GM04503 (cell line): ENCODE data around the gene HHAT.

Source experiments
- DNase-seq: peaks from one replicate; pipeline ENCODE4 v3.0.0-alpha.2; 2012; ENCODE audit warnings: low read depth

The HHAT gene

DNA sequence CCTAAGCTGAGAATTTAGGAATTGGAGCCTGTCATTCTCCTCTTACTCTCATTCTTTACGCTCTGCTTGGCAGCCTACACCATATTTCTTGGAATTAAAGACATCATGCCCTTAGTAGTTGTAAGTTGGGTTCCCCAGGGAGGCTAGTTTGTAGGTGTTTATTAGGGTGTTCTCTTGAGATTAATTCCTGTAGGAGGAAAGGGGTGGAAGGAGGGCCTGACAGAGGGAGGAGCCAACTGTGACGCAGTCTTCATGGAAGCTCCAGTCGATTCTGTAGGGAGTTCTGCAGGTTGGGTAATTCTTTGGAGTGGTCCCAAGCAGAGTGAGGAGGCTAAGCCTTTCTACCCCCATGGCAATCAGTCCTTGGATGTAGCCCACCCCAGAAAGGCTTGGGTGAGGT lies 111.4 kb downstream of the HHAT start:
- no peak for DNase-seq

DNA sequence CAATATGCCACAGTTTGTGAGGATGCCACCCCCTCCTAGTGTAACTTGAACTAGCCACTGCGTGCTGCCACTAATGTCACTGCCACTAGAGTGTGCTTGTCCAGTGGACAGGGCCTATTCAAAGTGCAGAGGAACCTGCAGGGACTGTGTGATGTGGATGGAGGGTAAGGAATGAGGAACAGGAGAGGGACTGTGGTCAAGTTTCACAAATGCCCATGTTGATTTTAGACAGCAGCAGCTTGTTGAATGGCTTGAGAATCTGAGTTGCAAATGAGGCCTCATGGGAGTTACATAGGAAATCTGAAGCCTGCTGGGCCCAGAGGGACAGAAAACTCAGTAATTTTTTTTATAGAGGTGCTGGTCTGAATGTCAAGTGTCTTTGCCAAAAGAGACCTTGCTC lies 112.3 kb downstream of the HHAT start:
- no peak for DNase-seq

DNA sequence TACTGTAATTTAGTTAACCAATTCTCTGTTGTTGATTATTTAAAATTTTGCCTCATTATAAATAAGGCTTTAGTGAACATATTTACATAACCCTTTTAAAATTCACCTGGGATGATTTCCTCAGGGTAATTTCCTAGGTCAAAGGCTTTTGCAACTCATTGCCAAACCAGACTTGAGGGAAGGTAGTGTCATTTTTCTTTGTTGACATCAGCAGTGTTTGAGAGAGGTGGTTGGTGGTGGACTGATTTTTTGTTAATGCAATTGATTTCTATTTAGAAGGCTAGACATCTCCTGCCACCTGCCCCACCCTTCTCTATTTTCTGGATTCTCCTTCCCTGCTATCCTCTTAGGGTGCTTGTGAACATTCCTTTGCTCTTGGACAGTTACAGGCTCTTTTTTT lies 116.8 kb downstream of the HHAT start:
- DNase-seq: no peak

DNA sequence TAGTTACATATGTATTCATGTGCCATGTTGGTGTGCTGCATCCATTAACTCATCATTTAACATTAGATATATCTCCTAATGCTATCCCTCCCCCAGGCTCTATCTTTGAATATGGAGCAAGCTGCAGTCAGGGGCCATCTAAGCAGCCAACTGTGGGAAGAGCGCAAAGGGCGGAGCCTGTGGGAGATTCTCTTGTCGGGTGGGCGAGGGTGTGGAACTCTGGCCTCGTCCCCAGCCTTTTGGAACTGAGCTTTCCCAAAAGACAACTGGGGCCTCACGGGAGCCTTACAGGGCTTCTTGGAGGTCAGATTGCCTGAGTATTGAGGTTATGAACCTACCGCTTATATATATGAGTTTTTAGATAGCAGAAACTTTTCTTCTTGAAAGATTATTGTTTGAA lies 117.2 kb downstream of the HHAT start:
- DNase-seq: no peak

DNA sequence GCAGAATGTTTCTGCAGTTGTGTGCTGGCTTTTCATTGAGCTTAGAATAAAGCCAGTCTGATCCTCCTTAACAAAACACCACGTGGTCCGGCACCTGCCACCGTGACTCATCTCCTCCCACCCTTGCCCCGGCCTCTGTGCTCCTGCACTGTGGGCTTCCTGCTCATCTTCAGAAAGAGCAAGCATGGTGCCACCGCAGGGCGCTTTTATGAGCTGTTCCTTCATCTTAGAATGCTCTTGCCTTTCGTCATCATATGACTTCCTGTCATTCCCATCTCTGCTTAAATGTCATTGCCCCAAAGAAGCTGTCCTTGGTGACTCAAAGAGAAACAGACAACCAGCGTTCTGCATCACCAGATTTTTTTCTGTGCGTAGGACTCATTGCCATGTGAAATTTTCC lies 117.8 kb downstream of the HHAT start:
- no peak for DNase-seq

DNA sequence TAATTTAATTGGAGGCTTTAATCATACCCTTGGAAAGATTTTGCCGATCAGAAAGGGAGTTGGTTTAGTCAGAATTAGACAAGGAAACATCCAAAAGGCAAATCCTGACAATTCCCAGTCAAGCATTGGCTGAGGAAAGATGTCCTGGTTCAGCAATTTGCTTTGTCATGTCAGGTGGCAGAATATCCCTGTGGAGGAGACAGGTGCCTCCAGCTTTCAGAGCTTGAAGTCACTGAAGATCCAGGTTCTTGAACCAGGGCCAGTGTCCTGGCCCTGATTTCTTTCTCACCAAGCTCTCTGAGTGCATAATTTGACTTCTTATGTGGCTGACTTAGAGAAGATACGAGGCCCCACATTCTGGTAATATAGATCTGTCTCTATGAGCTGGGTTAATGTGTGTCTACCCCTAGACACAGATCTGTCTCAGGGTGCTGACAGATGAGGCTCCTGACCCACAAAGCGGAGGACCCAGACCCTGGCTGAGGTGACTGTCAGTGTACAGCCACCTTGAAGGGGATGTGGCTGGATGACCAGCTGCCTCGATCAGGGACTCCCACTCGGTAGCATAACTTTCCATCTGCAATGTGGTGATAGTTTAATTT lies 118.9 kb downstream of the HHAT start:
- no peak for DNase-seq

DNA sequence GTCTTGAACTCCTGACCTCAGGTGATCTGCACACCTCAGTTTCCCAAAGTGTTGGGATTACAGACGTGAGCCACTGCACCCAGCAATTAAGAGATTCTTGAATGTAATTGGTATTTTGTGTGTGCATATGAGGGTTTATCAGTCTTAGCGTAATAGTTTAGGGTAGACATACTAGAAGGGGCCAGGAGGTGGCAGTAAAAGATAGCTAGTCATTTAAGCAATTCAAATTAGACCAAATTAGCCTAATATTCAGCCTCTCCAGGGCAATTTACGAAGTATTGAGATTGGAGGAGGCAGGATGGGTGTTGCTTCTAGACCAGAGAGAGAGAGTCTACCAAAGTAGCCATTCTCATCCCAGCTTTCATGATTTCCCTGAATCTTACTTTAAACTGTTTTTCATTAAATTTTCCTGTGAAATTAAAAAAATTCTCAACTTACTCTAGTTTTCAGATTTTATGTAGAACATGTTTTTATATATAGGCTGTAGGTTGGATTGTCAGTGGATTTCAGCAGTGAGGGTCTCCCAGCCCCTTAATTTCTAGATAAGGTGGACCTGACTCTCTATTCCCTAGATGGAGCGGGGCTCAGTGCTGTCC lies 119.7 kb downstream of the HHAT start:
- DNase-seq: no peak

DNA sequence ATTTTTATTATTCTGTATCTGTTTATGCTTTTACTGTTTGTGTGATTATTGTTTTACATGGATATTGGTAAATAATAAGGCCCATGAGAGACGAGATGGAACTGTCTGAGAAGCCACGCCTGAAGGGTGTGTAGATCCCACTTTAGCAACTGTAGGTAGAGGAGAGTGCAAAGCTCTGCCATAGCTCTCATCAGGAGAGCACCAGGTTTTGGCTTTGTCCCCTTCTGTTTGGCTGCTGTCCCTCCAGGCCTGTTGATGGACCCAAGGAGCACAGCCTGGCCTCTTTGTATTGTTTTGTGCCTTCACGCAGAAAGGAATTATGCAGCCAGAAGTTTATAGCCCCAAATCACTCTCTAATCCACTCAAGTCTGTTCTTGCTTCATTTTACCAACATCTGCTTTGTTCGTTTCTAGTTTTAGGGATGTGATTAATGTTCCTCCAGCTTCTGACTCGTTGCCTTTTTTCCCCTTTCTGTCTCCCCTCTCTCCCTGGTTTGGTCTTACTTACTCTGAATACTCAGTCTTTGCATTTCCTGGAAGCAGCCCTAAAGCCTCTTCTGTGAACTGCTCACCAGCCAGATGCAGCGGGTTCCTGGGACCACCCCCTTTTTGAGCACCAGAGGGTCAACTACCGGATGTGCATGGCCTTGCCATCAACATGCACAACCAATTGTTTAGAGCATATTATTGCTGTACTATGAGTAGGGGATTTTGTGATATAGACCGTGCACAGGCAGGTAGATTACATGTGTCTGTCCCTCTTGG lies 127.3 kb downstream of the HHAT start:
- no peak for DNase-seq

DNA sequence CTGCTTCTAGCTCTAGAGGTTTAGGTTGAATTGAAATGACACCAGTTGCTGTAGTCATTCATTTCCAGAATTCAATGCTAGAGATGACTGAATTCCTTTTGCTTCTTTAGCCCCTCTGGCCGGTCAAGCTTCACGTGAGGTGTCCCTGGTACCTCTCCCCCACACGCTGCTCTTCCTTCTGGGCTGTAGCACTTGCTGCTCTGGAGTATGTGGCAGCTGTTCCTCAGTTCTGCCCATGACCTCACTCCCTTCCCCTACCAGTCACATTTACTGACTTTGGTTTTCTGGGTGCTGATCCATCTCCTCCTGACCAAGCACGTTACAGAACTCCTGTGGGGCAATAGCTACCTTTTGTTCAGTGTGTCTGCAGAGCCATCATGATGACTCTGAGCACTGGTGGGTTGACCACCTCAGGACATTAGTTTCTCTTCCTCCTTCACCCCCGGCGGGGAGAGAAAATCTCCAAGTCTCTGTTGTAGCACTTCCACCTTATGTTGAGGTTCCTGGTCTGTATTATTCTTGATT lies 128.1 kb downstream of the HHAT start:
- DNase-seq: no peak

DNA sequence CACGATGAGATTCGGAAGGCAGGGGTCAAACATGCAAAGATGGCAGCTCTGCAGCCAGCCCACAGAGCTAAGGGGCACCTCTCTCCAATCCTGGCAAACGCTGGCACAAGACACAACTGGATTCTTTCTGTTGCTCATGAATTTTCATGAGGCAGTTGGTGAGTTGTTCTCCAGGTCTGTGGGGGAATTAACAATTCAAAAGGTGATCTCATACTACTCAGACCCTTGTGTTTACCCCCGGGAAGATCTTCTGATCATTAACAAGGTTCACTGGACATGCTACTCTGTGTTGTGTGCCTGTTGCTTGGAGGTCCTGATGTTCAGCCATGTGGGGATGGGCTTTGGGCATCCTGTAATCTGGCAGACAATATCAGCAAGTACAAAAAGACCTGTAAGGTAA lies 128.9 kb downstream of the HHAT start:
- no peak for DNase-seq

DNA sequence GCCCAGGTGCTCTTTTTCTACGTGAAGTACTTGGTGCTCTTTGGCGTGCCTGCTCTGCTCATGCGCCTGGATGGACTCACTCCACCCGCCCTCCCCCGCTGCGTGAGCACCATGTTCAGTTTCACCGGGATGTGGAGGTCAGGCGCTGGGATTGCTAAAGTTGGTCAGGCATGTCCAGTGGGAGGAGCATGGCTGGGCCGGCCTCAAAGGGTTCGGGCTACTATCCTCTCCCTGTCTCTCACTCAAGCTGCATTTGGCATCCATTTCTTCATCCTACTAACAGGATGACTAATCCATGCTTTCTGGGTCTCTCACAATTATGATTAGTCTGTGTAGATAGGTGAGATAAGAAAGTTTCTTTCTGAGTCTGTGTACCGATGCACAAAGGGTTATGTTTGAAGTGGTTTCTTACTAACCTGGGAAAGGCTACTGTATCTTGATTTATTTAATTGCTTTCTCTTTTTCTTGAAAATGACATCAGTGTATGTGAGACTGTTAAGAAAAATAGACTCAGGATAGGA lies 135.9 kb downstream of the HHAT start:
- DNase-seq: no peak

DNA sequence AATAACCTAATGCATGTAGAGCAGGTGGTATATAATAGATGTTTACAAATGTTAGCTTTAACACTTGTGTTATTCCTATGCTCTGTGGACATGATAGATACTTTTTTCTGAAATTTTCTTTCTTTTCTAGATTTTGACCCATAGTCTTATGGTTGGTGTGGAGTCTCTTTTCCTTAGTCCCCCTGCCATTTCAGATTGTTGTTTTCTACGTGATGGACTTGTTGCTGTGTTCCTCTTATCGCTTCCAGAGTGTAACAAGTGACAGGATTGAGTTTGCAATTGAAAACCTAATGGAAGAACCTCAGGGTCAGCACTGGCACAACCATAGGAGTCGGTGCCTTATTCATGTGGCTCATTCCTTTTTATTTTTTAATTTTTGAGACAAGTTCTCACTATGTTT lies 136.4 kb downstream of the HHAT start:
- no peak for DNase-seq

DNA sequence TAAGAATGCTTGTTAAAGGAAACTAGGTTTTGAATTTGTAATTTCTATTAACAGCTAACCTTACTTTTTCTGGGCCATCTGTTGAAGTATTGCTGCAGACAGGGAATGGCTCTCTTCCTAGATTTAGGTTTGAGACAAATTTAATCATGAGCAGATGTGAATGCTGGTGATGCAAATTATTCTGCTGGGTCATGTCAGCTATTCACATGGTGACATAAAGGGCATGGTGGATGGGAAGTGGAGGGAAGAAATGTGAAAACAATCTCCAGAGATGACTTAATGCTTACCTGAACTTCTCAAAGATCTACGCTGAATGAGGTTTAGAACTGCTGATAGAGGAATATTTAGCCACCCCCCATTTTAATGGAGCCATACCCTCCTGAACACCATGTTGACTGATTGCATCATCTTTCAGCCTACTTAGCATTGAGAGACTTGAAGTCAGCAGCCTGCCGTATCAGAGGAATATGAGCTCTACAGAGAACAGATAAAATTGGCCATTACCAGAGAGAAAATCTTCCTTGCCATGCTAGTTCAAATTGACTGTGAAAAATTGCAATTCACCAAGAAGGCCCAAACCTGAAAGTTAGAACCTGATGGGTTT lies 138.8 kb downstream of the HHAT start:
- peak; percentile 14 for DNase-seq

DNA sequence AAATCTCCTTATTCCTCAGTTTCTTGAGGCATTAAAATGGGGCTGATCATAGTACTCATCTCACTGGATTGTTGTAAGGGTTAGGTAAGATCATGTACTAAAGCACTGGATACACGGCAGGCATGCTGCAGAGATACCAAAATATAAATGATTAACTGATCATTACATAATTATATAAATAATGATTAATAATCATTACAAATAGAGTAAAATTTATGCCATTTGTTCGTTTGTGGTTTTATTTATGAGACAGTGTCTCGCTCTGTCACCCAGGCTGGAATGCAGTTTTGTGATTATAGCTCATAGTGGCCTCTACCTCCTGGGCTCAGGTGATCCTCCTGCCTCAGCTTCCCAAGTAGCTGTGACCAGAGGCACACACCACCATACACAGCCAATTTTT lies 140.7 kb downstream of the HHAT start:
- DNase-seq: no peak

DNA sequence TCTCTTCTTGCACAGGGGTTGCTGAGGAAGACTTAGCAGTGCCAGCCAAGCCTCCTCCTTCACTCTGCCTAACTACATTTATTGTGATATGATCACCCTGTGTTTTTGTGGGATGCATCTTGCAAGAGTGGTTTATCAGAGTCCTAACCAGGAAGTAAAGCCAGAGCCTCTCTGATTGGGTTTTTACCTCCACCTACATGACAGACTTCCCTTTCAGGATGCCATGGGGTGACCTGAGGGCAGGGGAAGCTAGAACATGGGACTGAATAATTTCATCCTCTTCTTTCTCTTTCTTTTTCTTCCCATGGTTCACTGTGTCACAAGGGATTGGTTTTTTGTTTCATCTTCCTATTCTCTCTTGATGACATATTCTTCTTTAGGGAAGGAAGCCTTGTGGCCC lies 146.6 kb downstream of the HHAT start:
- no peak for DNase-seq

DNA sequence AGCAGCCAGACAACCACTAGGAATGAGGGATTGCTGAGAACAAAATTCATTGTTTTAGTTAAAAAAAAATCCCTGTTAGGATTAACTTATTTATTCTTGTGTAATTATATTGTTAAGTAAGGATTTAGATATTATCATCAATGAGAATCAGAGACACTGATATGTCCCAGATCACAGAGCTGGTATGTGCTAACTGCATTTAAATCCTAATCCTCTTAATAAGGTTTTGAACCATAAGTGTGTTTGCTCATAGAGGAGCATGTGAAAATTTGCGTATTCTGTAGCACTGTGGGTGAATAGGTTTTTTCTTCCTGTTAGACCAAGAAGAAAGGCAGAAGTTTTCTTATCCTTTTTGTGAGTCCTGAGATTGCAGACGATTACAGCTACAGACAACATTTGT lies 147.1 kb downstream of the HHAT start:
- no peak for DNase-seq

DNA sequence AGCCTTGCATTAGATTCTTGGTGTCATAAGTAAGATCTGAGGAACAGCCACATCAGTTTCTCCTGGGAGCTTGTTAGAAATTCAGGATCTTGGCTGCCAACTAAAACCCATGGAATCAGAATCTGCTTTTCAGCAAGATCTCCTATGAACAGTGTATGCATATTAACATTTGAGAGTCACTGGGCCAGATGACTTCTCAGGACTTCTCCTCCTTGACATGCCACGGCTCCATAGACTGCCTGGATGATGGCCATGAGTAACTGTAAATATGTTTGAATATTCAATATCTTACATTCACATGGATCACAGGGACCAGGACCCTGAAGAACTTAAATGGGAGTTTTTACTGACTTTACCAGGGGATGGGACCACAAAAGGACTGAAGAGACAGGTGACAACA lies 148.0 kb downstream of the HHAT start:
- no peak for DNase-seq

DNA sequence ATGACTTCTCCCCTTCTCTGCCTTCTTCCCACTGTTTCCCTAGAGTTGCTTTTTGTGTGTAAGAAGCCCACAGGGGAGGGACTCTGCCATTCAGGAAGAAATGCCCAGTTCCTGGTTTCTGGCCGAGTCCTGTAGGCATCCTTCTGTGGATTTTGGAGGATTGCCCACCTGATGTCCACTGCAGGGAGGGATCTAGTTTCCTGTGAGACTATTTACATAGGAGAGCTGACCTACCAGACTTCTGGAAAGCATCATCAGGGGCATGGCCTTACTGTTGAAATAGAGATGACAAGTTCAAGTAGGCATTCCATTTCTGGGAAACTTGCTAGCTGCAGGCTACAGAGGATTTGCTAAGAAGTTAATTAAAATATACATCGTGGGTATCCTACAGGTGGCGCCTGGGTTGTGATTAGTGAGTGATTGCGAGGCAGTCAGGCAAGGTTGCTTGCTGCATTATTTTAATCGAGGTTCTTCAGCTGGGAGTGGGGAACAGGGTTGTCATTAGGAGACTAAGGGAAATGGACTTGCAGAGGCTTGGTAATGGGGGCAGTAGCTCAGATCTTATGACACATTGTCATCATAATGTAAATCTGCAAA lies 148.7 kb downstream of the HHAT start:
- no peak for DNase-seq

DNA sequence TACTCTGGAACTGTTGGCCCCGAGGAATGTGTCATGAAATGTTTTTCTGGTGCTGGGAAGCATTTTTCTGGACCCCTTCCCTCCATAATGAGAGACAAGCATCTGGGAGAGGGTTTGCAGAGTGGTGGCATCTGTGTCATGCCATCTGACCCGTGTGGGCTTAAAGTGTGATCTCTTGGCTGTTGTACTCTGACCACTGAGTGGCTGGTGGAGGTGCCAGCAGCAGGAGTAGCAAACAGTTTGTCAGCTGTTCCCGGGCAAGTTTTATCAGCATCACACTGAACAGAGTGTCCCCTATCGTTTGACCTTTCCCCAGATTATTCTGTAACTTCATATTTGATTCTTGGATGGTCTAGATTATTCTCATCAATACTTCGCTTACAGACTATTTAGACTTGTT lies 150.1 kb downstream of the HHAT start:
- no peak for DNase-seq

DNA sequence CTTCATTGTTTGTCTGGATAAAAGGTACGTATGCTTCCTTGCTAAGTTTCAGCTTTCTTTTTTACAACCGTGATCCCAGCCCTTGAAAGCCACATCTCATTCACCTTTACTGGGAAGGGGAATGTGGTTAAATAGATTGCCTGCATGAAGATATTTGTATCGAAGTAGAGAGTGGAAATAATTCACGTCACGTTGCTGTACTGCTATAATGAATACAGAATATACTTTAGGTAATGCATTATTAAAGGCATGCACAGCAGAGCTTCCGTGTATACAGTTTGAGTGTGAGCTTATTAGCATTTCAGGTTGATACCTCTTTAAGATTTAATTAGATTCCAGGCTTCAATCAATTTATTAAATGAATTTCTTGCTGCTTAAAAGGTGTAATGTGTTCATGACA lies 153.8 kb downstream of the HHAT start:
- DNase-seq: no peak

DNA sequence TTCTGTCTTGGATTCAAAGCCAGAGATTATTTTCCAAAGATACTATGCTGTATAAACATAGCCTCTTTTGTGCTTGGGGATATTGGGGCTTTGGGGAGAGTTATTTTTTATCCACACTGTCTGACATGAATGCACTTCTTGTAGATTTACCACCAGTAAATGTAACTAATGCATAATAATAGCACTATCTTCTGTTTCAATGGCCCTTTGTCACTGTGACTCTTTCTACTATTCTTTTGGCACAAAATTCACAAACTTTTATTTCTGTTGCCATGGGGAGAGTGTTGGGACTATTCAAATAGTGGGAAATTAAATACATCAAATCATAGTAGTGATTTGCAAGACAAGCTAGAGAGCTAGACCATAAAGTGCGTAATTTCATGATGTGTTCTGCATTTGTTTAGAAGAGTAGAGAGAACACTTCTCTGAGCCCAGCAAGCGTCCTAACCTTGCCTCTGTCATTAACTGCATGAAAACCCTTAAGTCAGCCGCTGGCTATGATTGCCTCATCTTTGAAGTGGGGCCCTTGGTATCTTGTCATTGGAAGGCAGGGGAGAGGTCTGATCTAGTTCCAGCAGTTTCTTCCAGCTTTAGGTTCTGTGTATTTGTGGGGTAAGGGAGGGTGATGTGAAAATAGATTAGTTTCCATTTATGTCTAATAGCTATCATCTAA lies 154.4 kb downstream of the HHAT start:
- DNase-seq: no peak

DNA sequence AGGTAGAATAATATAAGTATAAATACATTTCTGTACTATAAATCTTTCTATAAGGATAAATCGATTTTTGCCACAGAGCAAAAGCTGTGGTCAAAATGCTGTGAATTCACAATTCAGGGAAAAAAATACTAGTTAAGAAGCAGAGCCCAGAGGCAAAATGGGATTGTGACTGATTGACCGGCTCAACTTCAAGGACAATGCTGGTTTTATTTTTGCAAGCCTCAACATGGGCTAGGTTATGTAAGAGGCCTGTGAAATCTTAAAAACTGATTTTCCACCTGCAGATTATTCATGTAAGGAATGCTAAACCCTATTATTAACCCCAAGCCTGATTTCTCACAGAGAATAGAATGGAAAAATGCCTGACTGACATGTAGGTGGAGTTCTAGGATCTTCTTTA lies 155.1 kb downstream of the HHAT start:
- no peak for DNase-seq
